GM19035 (cell line): ENCODE results near the gene SH3PXD2B.

ENCODE experiments used
- ATAC-seq: cut with Tn5 transposase; IDR thresholded peaks from one replicate; pipeline ENCODE4 v1.9.1; 2021; ENCODE audit not compliant: unreplicated experiment

The SH3PXD2B gene

GRCh38 chr5:172437445-172438318, 16.6 kb downstream of the SH3PXD2B start:
- no peak for ATAC-seq

DNA sequence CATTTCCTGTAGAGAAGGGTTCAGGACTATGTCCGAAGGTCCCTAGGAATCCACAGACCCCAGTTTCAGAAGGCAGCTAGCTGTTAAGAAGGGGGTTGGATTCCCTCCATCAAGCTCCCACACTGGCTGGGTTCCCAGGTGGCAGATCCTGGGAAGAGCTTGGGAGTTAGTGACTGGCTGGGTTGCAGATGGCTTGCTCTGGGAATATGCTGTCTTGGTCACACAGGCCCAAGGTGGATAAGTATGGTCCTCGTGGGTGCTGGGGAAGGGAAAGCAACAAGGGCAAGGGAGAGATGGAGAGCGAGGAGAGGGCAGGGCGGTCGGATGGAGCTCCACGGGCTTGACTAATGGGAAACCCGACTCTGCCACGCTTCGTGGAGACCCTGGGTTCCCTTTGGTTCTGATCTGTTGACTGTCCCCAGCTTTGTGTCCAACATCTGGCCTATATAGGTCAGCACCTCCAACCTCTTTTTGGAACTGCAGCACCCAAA, 17.4 kb downstream of the SH3PXD2B start:
- ATAC-seq, result no peak

- no peak for ATAC-seq
These were observed 18.0 kb downstream of the SH3PXD2B start for GRCh38 chr5:172436078-172436878.

GRCh38 chr5:172435362-172436077, 18.8 kb downstream of the SH3PXD2B start:
- no peak for ATAC-seq

DNA sequence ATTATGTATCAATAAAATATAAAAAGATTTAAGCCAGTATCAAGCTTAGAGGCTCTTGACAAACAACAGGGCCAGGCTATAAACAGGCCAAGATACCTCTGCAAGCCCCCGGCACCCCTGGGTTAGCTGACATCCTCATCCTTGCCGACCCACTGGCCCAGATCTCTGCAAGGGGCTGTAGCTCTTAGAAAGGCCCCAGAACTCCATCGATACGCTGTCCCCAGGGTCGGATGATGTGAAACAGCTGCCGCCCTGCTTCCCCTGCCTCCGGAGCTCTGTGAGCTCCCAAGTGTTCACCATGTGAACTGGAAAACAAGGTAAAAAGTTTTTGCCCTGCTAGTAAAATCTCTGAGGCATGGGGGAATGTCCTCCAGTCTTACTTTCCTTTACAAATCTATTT, 20.1 kb downstream of the SH3PXD2B start:
- no peak for ATAC-seq

DNA sequence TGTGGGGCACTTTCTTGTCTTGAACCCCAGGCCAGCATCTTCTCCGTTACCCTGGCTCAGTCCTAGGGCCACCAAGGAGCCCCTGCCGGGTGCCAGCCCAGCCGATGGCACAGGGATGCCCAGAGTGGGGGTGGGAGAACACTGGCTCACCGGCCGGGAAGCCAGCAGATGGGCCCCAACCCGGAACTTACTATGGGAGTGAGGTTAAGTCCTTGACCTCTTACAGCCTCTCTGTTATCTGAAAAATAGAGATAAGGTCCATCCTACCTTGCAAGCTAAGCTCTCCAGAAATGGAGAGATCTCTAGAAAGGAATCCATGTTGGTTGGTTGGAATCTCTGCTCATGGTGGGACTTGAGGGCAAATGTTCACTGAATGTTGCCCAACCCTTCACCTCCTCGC, 20.8 kb downstream of the SH3PXD2B start:
- no peak for ATAC-seq

DNA sequence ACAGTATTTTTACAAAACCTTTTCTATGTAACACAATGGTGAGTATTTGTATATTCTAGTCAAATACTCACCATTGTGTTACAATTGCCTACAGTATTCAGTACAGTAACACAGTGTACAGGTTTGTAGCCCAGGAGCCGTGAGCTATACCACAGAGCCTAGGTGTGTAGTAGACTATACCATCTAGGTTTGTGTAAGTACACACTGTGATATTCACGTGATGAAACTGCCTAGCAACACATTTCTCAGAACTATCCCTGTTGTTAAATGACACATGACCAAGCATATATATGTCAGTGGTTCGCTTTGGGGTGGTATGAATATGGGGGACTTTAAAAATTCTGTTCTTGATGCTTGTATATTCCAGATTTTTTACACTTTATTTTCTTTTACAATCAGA, 21.3 kb downstream of the SH3PXD2B start:
- no peak for ATAC-seq

GRCh38 chr5:172430354-172430753, 24.0 kb downstream of the SH3PXD2B start:
- ATAC-seq, result no peak

DNA sequence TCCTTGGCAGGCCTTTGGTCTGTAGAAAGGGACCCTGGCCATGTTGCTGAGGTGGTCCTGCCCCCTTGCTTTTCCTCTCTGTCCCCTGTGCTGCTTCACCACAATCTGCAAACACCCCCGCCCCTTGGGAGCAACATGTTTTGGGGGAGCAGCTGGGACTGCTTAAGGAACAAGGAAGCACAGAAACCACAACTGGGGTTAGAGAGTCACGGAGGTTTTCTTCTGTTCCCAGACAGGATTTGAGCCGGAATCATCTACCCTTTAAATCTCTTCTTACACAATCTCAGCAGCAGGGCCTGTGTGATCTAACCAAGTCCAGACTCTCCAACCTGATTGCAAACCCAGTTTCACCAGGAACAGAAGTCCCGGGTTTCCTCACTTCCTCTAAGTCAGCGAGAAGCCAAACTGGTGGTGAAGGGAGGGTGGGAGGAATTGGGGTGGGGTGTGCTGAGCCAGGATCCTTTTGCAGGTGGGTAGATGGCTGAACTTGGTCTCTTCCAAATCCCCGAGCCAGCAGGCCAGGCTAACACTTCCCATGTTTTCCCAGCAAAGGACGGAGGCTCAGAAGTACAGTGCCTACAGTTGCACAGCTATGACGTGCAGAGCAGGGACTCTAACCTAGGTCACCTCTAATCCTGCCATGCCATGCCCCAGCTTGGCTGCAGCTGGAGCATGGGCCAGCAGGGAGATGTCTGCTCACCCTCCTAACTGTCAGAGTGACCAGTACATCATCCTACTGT, 25.0 kb downstream of the SH3PXD2B start:
- ATAC-seq, result no peak

GRCh38 chr5:172428224-172429166, 25.8 kb downstream of the SH3PXD2B start:
- ATAC-seq, result no peak

DNA sequence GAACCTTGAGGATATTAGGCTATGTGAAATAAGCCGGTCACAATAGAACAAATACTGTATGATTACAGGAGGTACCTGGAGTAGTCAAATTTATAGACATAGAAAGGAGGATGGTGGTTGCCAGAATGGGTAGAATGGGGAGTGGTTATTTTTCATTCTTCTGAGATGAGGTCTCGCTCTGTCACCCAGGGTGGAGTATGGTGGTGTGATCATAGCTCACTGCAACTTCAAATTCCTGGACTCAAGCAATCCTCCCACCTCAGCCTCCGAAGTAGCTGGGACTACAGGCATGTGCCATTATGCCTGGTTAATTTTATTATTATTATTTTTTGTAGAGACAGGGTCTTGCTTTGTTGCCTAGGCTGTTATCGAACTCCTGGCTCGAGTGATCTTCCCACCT, 27.1 kb downstream of the SH3PXD2B start:
- ATAC-seq, result no peak

GRCh38 chr5:172426086-172426485, 28.2 kb downstream of the SH3PXD2B start:
- ATAC-seq, result no peak

DNA sequence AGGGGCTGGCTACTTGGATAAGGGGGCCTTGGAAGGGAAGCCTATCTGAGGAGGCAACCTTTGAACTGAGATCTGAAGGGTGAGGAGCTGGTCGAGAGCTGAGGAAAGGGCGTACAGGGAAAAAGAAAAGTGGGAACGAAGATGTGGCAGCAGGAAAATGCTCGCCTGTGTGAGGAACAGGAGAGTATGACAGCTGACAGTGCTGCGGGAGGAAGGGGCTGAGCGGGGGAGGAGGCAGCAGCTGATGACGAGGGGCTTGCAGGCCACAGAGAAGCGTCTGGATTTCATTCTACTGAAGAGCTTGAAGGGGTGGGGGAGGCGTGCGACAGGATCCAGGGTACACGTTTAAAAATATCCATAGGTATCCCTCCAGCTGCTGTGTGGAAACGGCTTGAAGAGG, 28.9 kb downstream of the SH3PXD2B start:
- ATAC-seq, result no peak

GRCh38 chr5:172424808-172425207, 29.5 kb downstream of the SH3PXD2B start:
- no peak for ATAC-seq

- ATAC-seq, result no peak
These were observed 30.2 kb downstream of the SH3PXD2B start for GRCh38 chr5:172424111-172424490.

- ATAC-seq, result no peak
These were observed 30.8 kb downstream of the SH3PXD2B start for GRCh38 chr5:172423379-172424110.

- no peak for ATAC-seq
These were observed 32.1 kb downstream of the SH3PXD2B start for GRCh38 chr5:172422255-172422654.

GRCh38 chr5:172421020-172421419, 33.3 kb downstream of the SH3PXD2B start:
- ATAC-seq, result no peak
